ENCODE measurements around the gene GPR107. TPM values are rescaled to one million over a fixed set of nuclear protein-coding genes. Genes with fewer than 3 reads are reported as not detected.
A peak's percentile ranks its signal among the peaks of the same experiment; 100 is the strongest.

The GPR107 gene
- total RNA-seq, 1 donor from 2014 or later: 22.3 TPM

DNA sequence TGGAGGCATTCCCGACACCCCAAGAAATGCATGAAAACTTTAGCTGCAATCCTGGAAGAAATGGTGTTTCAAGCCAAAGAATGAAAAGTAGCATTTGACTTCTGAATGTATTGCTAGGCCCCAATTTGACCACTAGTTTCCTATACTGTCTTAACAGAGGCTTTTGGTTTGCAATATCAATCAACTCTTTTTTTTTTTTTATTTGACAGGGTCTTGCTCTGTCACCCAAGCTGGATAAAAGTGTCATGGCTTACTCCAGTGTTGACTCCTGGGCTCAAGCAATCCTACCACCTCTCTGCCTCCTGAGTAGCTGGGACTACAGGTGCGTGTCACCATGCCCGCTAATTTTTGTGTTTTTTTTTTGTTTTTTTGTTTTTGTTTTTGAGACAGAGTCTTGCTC is 3.2 kb upstream of the GPR107 start:
- Mint-ChIP-seq H3K27me3 (ENCODE audit: low read depth) (no peaks in the 10 kb centered on the region), H3K36me3 (ENCODE audit: low read depth) (peaks cover 6% of the 10 kb centered on the region), H3K4me3 (ENCODE audit: low read depth) (no peak overlapping the region), H3K9me3 (no peaks in the 10 kb centered on the region), H3K27ac (peak overlapping the region; percentile 33), H3K4me1 (ENCODE audit: low read depth) (peaks cover 27% of the 10 kb centered on the region)
- intact Hi-C loops (cut with micrococcal nuclease): no loop called here
- no peak for DNase-seq (ENCODE audit: low spot score)

- Mint-ChIP-seq H3K4me3 (ENCODE audit: low read depth) (peak overlapping the region; percentile 65), H3K27me3 (ENCODE audit: low read depth) (no peaks in the 10 kb centered on the region), H3K9me3 (no peaks in the 10 kb centered on the region), H3K27ac (peak overlapping the region; percentile 39), H3K4me1 (ENCODE audit: low read depth) (peaks cover 18% of the 10 kb centered on the region), H3K36me3 (ENCODE audit: low read depth) (peaks cover 3% of the 10 kb centered on the region)
- DNase-seq (ENCODE audit: low spot score): no peak
- intact Hi-C loops (cut with micrococcal nuclease): no loop called here
These were observed 1.9 kb upstream of the GPR107 start for GRCh38 chr9:130051855-130052254.

DNA sequence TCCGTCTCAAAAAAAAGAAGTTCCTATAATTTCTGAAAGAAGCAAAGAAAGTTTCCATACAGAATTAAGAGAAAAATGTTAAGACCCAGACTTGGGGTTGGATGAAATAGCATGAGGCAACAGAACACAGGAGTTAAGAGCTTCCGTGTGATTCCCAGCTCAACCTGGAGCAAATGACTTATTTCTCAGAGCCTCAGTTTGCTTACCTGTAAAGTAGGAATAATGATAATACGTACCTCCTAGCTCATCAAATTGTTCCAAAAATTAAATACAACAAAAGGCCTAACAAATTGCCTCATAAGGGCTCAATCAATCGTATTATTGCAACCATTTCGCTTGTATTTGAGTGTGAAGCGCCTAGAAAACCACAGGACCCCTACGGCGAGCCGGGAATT is 600 bp upstream of the GPR107 start:
- no peak for DNase-seq (ENCODE audit: low spot score)
- Mint-ChIP-seq H3K27me3 (ENCODE audit: low read depth) (no peaks in the 10 kb centered on the region), H3K4me3 (ENCODE audit: low read depth) (peak overlapping the region; percentile 95), H3K27ac (peak overlapping the region; percentile 65), H3K4me1 (ENCODE audit: low read depth) (peaks cover 19% of the 10 kb centered on the region), H3K36me3 (ENCODE audit: low read depth) (peaks cover 5% of the 10 kb centered on the region), H3K9me3 (no peaks in the 10 kb centered on the region)
- intact Hi-C loops (cut with micrococcal nuclease): loop anchor here (1.0 kb wide), 1 partner anchor 10 kb away; the partner anchor contains the start of gene FNBP1

- H3K4me1 Mint-ChIP-seq (ENCODE audit: low read depth): peaks cover 21% of the 10 kb centered on the region
- no peaks in the 10 kb centered on the region for H3K27me3 Mint-ChIP-seq (ENCODE audit: low read depth)
- peak overlapping the region; percentile 95 for H3K4me3 Mint-ChIP-seq (ENCODE audit: low read depth)
- no peaks in the 10 kb centered on the region for H3K9me3 Mint-ChIP-seq
- intact Hi-C loops (cut with micrococcal nuclease): no loop called here
- no peak for DNase-seq (ENCODE audit: low spot score)
- peaks cover 13% of the 10 kb centered on the region for H3K36me3 Mint-ChIP-seq (ENCODE audit: low read depth)
- H3K27ac Mint-ChIP-seq: peak overlapping the region; percentile 89
These were observed 650 bp downstream of the GPR107 start for GRCh38 chr9:130054325-130054786.

DNA sequence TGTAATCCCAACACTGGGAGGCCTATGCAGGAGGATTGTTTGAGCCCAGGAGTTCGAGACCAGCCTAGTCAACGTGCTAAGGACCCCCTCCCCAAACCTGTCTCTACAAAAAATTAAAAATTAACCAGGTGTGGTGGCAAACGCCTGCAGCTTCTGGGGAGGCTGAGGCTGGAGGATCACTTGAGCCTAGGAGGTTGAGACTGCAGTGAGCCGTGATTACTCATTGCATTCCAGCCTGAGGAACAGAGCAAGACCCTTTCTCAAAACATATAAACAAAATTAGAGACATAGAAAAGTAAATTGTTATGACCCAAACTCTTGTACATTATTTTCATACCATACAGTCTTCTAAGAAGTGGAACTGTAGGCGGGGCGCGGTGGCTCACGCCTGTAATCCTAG is 1.1 kb downstream of the GPR107 start:
- H3K27ac Mint-ChIP-seq: peak overlapping the region; percentile 89
- H3K4me1 Mint-ChIP-seq (ENCODE audit: low read depth): peaks cover 21% of the 10 kb centered on the region
- H3K9me3 Mint-ChIP-seq: no peaks in the 10 kb centered on the region
- no peaks in the 10 kb centered on the region for H3K27me3 Mint-ChIP-seq (ENCODE audit: low read depth)
- H3K4me3 Mint-ChIP-seq (ENCODE audit: low read depth): peak overlapping the region; percentile 95
- intact Hi-C loops (cut with micrococcal nuclease): no loop called here
- no peak for DNase-seq (ENCODE audit: low spot score)
- peaks cover 13% of the 10 kb centered on the region for H3K36me3 Mint-ChIP-seq (ENCODE audit: low read depth)

DNA sequence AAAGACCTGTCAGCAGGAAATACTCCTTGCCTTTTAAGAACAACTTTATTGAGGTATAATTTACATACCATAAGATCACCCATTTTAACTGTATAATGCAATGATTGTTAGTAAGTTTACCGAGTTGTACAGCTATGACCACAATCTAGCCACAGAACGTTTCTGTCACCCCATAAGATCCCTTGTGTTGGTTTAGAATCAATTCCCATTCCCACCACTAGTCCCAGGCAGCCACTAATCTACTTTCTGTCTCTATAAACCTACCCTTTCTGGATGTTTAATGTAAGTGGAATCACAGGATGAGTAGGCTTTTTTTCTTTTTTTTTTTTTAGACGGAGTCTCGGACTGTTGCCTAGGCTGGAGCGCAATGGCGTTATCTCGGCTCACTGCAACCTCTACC is 4.4 kb downstream of the GPR107 start:
- Mint-ChIP-seq H3K9me3 (no peaks in the 10 kb centered on the region), H3K4me3 (ENCODE audit: low read depth) (no peak overlapping the region), H3K27me3 (ENCODE audit: low read depth) (no peaks in the 10 kb centered on the region), H3K4me1 (ENCODE audit: low read depth) (peaks cover 16% of the 10 kb centered on the region), H3K27ac (no peak overlapping the region), H3K36me3 (ENCODE audit: low read depth) (peaks cover 22% of the 10 kb centered on the region)
- DNase-seq (ENCODE audit: low spot score): no peak
- intact Hi-C loops (cut with micrococcal nuclease): no loop called here

- intact Hi-C loops (cut with micrococcal nuclease): no loop called here
These were observed 5.2 kb downstream of the GPR107 start for GRCh38 chr9:130058887-130059286.

DNA sequence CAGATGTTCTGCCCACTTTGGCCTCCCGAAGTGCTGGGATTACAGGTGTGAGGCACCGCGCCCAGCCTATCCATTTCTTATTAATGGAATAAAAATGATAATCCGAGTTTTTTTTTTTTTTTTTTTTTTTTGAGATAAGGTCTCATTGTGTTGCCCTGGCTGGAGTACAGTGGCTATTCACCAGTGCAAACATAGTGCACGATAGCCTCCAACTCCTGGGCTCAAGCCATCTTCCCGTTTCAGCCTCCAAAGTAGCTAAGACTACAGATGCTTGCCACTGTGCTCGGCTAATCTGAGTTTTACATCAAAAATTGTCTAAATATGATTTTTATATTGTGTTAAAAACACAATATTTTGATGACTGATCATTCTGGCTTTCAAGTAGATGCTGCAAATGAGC is 6.6 kb downstream of the GPR107 start:
- DNase-seq (ENCODE audit: low spot score): no peak
- Mint-ChIP-seq H3K4me3 (ENCODE audit: low read depth) (no peak overlapping the region), H3K27ac (no peak overlapping the region), H3K27me3 (ENCODE audit: low read depth) (no peaks in the 10 kb centered on the region), H3K4me1 (ENCODE audit: low read depth) (peaks cover 13% of the 10 kb centered on the region), H3K9me3 (no peaks in the 10 kb centered on the region), H3K36me3 (ENCODE audit: low read depth) (peaks cover 22% of the 10 kb centered on the region)
- intact Hi-C loops (cut with micrococcal nuclease): no loop called here

More at GRCh38 chr9:130058887-130059286, 5.2 kb downstream of the GPR107 start:
- H3K27me3 Mint-ChIP-seq (ENCODE audit: low read depth): no peaks in the 10 kb centered on the region
- DNase-seq (ENCODE audit: low spot score): no peak
- H3K36me3 Mint-ChIP-seq (ENCODE audit: low read depth): peaks cover 22% of the 10 kb centered on the region
- no peak overlapping the region for H3K27ac Mint-ChIP-seq
- no peaks in the 10 kb centered on the region for H3K9me3 Mint-ChIP-seq
- peaks cover 16% of the 10 kb centered on the region for H3K4me1 Mint-ChIP-seq (ENCODE audit: low read depth)
- no peak overlapping the region for H3K4me3 Mint-ChIP-seq (ENCODE audit: low read depth)

GRCh38 chr9:130062750-130063149 is 9.0 kb downstream of the GPR107 start:
- no peaks in the 10 kb centered on the region for H3K9me3 Mint-ChIP-seq
- H3K36me3 Mint-ChIP-seq (ENCODE audit: low read depth): peaks cover 22% of the 10 kb centered on the region
- H3K4me1 Mint-ChIP-seq (ENCODE audit: low read depth): peaks cover 17% of the 10 kb centered on the region
- no peak overlapping the region for H3K27ac Mint-ChIP-seq
- no peak for DNase-seq (ENCODE audit: low spot score)
- H3K4me3 Mint-ChIP-seq (ENCODE audit: low read depth): no peak overlapping the region
- intact Hi-C loops (cut with micrococcal nuclease): no loop called here
- H3K27me3 Mint-ChIP-seq (ENCODE audit: low read depth): no peaks in the 10 kb centered on the region

- intact Hi-C loops (cut with micrococcal nuclease): no loop called here
- Mint-ChIP-seq H3K4me3 (ENCODE audit: low read depth) (no peak overlapping the region), H3K27me3 (ENCODE audit: low read depth) (no peaks in the 10 kb centered on the region), H3K4me1 (ENCODE audit: low read depth) (peaks cover 17% of the 10 kb centered on the region), H3K27ac (no peak overlapping the region), H3K36me3 (ENCODE audit: low read depth) (peaks cover 12% of the 10 kb centered on the region), H3K9me3 (no peaks in the 10 kb centered on the region)
- DNase-seq (ENCODE audit: low spot score): no peak
These were observed 10.9 kb downstream of the GPR107 start for GRCh38 chr9:130064621-130065020.

GRCh38 chr9:130069048-130069447 is 15.3 kb downstream of the GPR107 start:
- peaks cover 18% of the 10 kb centered on the region for H3K4me1 Mint-ChIP-seq (ENCODE audit: low read depth)
- peaks cover 2% of the 10 kb centered on the region for H3K36me3 Mint-ChIP-seq (ENCODE audit: low read depth)
- no peak for DNase-seq (ENCODE audit: low spot score)
- no peak overlapping the region for H3K4me3 Mint-ChIP-seq (ENCODE audit: low read depth)
- intact Hi-C loops (cut with micrococcal nuclease): no loop called here
- no peak overlapping the region for H3K27ac Mint-ChIP-seq
- H3K27me3 Mint-ChIP-seq (ENCODE audit: low read depth): no peaks in the 10 kb centered on the region
- H3K9me3 Mint-ChIP-seq: no peaks in the 10 kb centered on the region

GRCh38 chr9:130072515-130073235 is 19.0 kb downstream of the GPR107 start:
- H3K36me3 Mint-ChIP-seq (ENCODE audit: low read depth): peaks cover 17% of the 10 kb centered on the region
- no peaks in the 10 kb centered on the region for H3K27me3 Mint-ChIP-seq (ENCODE audit: low read depth)
- peak overlapping the region; percentile 66 for H3K27ac Mint-ChIP-seq
- H3K9me3 Mint-ChIP-seq: no peaks in the 10 kb centered on the region
- no peak for DNase-seq (ENCODE audit: low spot score)
- peaks cover 16% of the 10 kb centered on the region for H3K4me1 Mint-ChIP-seq (ENCODE audit: low read depth)
- intact Hi-C loops (cut with micrococcal nuclease): no loop called here
- no peak overlapping the region for H3K4me3 Mint-ChIP-seq (ENCODE audit: low read depth)

DNA sequence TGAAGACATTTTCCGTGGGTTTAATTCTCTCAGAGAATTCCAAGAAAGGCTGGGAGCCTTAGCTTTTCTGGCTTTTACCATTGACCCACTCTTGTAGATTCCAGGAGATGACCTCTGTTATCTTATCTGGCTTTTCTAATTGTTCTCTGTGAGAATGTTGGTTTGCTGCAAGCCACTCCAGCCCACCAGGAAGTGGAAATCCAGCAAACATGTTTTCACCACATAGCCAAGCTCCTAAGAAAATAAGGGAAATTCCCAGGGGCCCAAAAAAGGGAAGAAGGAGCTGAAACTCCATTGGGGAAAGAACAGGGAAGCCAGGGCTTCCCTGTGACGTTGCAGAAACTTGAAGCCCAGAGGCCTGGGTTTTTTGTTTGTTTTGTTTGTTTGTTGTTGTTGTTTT is 19.7 kb downstream of the GPR107 start:
- no peaks in the 10 kb centered on the region for H3K27me3 Mint-ChIP-seq (ENCODE audit: low read depth)
- intact Hi-C loops (cut with micrococcal nuclease): no loop called here
- no peak for DNase-seq (ENCODE audit: low spot score)
- peaks cover 21% of the 10 kb centered on the region for H3K36me3 Mint-ChIP-seq (ENCODE audit: low read depth)
- peaks cover 16% of the 10 kb centered on the region for H3K4me1 Mint-ChIP-seq (ENCODE audit: low read depth)
- no peak overlapping the region for H3K27ac Mint-ChIP-seq
- H3K4me3 Mint-ChIP-seq (ENCODE audit: low read depth): no peak overlapping the region
- no peaks in the 10 kb centered on the region for H3K9me3 Mint-ChIP-seq
